SJSA1 (cell line): Measurements from ENCODE around the gene DHX32. TPM values are rescaled to one million over a fixed set of nuclear protein-coding genes. Genes with fewer than 3 reads are reported as not detected.

Experiments
- DNase-seq, 2 experiments: peaks; one replicate each; pipeline ENCODE4 v3.0.0-alpha.2; 2015 to 2020; ENCODE audit warnings: low spot score in 2 of 2, low read depth in 1 of 2
- H3K27ac ChIP-seq: fragments of 250-450 bp; sonication (Bioruptor Pico); 2 replicates; pipeline ENCODE4 v1.5.1; 2020; ENCODE audit warnings: mild to moderate bottlenecking, moderate library complexity
- H3K27me3 ChIP-seq: fragments of 250-450 bp; sonication (Bioruptor Pico); replicated peaks from 2 replicates; pipeline ENCODE4 v1.5.1; 2020; ENCODE audit warnings: mild to moderate bottlenecking, moderate library complexity
- H3K36me3 ChIP-seq: fragments of 250-450 bp; sonication (Bioruptor Pico); 2 replicates; pipeline ENCODE4 v1.5.1; 2020; ENCODE audit warnings: mild to moderate bottlenecking
- H3K4me1 ChIP-seq: fragments of 250-450 bp; sonication (Bioruptor Pico); replicated peaks from 2 replicates; pipeline ENCODE4 v1.6.1; 2021; ENCODE audit warnings: mild to moderate bottlenecking
- H3K4me3 ChIP-seq: fragments of 250-450 bp; sonication (Bioruptor Pico); 2 replicates; pipeline ENCODE4 v1.5.1; 2020; ENCODE audit warnings: mild to moderate bottlenecking
- H3K9me3 ChIP-seq: fragments of 250-450 bp; sonication (Bioruptor Pico); replicated peaks from 2 replicates; pipeline ENCODE4 v1.5.1; 2020; ENCODE audit warnings: mild to moderate bottlenecking
- total RNA-seq: library from RNA; depleted of rRNA; stranded (reverse); fragments of >200 nt; shearing (Covaris generic); gene quantifications from 2 replicates; pipeline ENCODE4 v1.2.3, GENCODE V29; 2014; rRNA removed

Gene DHX32
- total RNA-seq, 1 experiment from 2014 or later = 31.0 TPM

- H3K4me1 ChIP-seq = no peaks in the 10 kb centered on the region
- no peaks in the 10 kb centered on the region for H3K9me3 ChIP-seq
- H3K27me3 ChIP-seq = no peaks in the 10 kb centered on the region
- no peak for DNase-seq
- no peak overlapping the region for H3K4me3 ChIP-seq
- no peak overlapping the region for H3K27ac ChIP-seq
- peaks cover 26% of the 10 kb centered on the region for H3K36me3 ChIP-seq
Observed at GRCh38 chr10:125797424-125797823, 83.7 kb downstream of the DHX32 start.

GRCh38 chr10:125795637-125796190 is 85.4 kb downstream of the DHX32 start:
- no peaks in the 10 kb centered on the region for H3K4me1 ChIP-seq

GRCh38 chr10:125795128-125795527 is 86.0 kb downstream of the DHX32 start:
- H3K27ac ChIP-seq = no peak overlapping the region
- DNase-seq = no peak
- peaks cover 25% of the 10 kb centered on the region for H3K36me3 ChIP-seq
- no peaks in the 10 kb centered on the region for H3K27me3 ChIP-seq
- H3K9me3 ChIP-seq = no peaks in the 10 kb centered on the region
- no peaks in the 10 kb centered on the region for H3K4me1 ChIP-seq
- H3K4me3 ChIP-seq = no peak overlapping the region

More at GRCh38 chr10:125795637-125796190, 85.4 kb downstream of the DHX32 start:
- Histone ChIP-seq H3K4me3 (no peak overlapping the region), H3K9me3 (no peaks in the 10 kb centered on the region), H3K27ac (no peak overlapping the region), H3K36me3 (peaks cover 25% of the 10 kb centered on the region), H3K27me3 (no peaks in the 10 kb centered on the region)
- DNase-seq = no peak

- DNase-seq = no peak
- no peaks in the 10 kb centered on the region for H3K9me3 ChIP-seq
- H3K27ac ChIP-seq = no peak overlapping the region
- H3K4me1 ChIP-seq = no peaks in the 10 kb centered on the region
- peaks cover 25% of the 10 kb centered on the region for H3K36me3 ChIP-seq
- H3K27me3 ChIP-seq = no peaks in the 10 kb centered on the region
- no peak overlapping the region for H3K4me3 ChIP-seq
Observed at GRCh38 chr10:125792342-125793300, 88.5 kb downstream of the DHX32 start.

- Histone ChIP-seq H3K36me3 (peaks cover 12% of the 10 kb centered on the region), H3K27ac (no peak overlapping the region), H3K27me3 (no peaks in the 10 kb centered on the region), H3K4me1 (peaks cover 16% of the 10 kb centered on the region), H3K4me3 (no peak overlapping the region), H3K9me3 (no peaks in the 10 kb centered on the region)
- no peak for DNase-seq
Observed at GRCh38 chr10:125788156-125789034, 92.7 kb downstream of the DHX32 start.

Other genes with a start within 250 kb of the DHX32 start
- gene TEX36, start 198.1 kb downstream of the DHX32 start, total RNA-seq = not detected in 2 replicates
- 25.5 and 32.8 TPM in 2 replicates for gene EDRF1, start 161.6 kb downstream of the DHX32 start, total RNA-seq
- gene MMP21, start 105.5 kb downstream of the DHX32 start, total RNA-seq = not detected in 2 replicates
- 93.6 and 136 TPM in 2 replicates for gene UROS, start 58.0 kb downstream of the DHX32 start, total RNA-seq
- 122 and 160 TPM in 2 replicates for gene BCCIP, start 57.7 kb downstream of the DHX32 start, total RNA-seq
- 0.18 TPM in 1 of 2 replicates, not detected in the other for gene FANK1, start 15.3 kb upstream of the DHX32 start, total RNA-seq